Tibial nerve (tissue), 4 donors: ENCODE results near the gene STK39. TPM values are rescaled to one million over a fixed set of nuclear protein-coding genes. Genes with fewer than 3 reads are reported as not detected.

ENCODE experiments used
- DNase-seq, 2 donors: peaks; one replicate each; pipeline ENCODE4 v3.0.0-alpha.2; 2019; ENCODE audit warnings: low spot score in 2 of 2
- H3K27ac ChIP-seq, 4 donors: fragments of 200-600 bp; sonication (generic) in 3 of 4; one replicate each; pipeline ENCODE4 v1.5.1; 2017 to 2019; ENCODE audit warnings: mild to moderate bottlenecking in 1 of 4
- H3K27me3 ChIP-seq, 2 donors: fragments of 200-600 bp; sonication (generic) in 1 of 2; one replicate each; pipeline versions ENCODE4 v1.5.1 to v1.6.0; 2017 to 2019
- H3K36me3 ChIP-seq, 3 donors: fragments of 200-600 bp; sonication (generic); one replicate each; pipeline ENCODE4 v1.5.1; 2018 to 2019
- H3K4me1 ChIP-seq, 4 donors: fragments of 200-600 bp; sonication (generic) in 3 of 4; one replicate each; pipeline ENCODE4 v1.5.1; 2017 to 2019
- H3K4me3 ChIP-seq, 4 donors: fragments of 200-600 bp; sonication (generic) in 3 of 4; one replicate each; pipeline ENCODE4 v1.5.1; 2017 to 2019; ENCODE audit warnings: mild to moderate bottlenecking in 1 of 4, moderate library complexity in 1 of 4
- H3K9me3 ChIP-seq, 4 donors: fragments of 200-600 bp; sonication (generic) in 3 of 4; one replicate each; pipeline ENCODE4 v1.5.1; 2017 to 2019
- EP300 ChIP-seq, 2 donors: sonication (generic); formaldehyde crosslinking; IDR thresholded peaks; one replicate each; pipeline ENCODE4 v1.6.1; 2017; ENCODE audit warnings: antibody characterized with exemption in 2 of 2, mild to moderate bottlenecking in 1 of 2
- POLR2A ChIP-seq, 2 donors: fragments of 450-650 bp; IDR thresholded peaks; one replicate each; pipeline ENCODE4 v1.6.1; 2017; ENCODE audit warnings: antibody characterized with exemption in 2 of 2, mild to moderate bottlenecking in 2 of 2, moderate library complexity in 2 of 2
- WGBS, 2 donors: methylation state at CpG; one replicate each; pipeline ENCODE4 v1.1.5; 2018; 5-methylcytosine and 5-hydroxymethylcytosine counted together
- total RNA-seq, 4 donors: library from RNA; depleted of rRNA; stranded (reverse); fragments of >200 nt; gene quantifications; one replicate each; pipeline ENCODE4 v1.1.0, GENCODE V29; 2016
- TF ChIP-seq, protein P1 (sequence below), 5 experiments: fragments of 200-600 bp in 3 of 5; fragments of 450-650 bp in 2 of 5; sonication (generic) in 3 of 5; IDR thresholded peaks; one replicate each; pipeline ENCODE4 v1.5.1; 2016 to 2019; ENCODE audit warnings: antibody characterized with exemption in 5 of 5, mild to moderate bottlenecking in 3 of 5, moderate library complexity in 2 of 5

The STK39 gene
- total RNA-seq, 4 donors from 2014 or later: 8.5 to 13.5 (median 12.0) TPM

GRCh38 chr2:168189835-168190569 lies 57.4 kb downstream of the STK39 start:
- WGBS, 2 donors: 85 to 92% methylated on average over 9 of the region's 9 CpGs
- no peaks in the 10 kb centered on the region for H3K27me3 ChIP-seq
- TF ChIP-seq, protein P1, sequence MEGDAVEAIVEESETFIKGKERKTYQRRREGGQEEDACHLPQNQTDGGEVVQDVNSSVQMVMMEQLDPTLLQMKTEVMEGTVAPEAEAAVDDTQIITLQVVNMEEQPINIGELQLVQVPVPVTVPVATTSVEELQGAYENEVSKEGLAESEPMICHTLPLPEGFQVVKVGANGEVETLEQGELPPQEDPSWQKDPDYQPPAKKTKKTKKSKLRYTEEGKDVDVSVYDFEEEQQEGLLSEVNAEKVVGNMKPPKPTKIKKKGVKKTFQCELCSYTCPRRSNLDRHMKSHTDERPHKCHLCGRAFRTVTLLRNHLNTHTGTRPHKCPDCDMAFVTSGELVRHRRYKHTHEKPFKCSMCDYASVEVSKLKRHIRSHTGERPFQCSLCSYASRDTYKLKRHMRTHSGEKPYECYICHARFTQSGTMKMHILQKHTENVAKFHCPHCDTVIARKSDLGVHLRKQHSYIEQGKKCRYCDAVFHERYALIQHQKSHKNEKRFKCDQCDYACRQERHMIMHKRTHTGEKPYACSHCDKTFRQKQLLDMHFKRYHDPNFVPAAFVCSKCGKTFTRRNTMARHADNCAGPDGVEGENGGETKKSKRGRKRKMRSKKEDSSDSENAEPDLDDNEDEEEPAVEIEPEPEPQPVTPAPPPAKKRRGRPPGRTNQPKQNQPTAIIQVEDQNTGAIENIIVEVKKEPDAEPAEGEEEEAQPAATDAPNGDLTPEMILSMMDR (IDR thresholded peaks at IDR 0.05): no peak
- TF ChIP-seq POLR2A (IDR thresholded peaks at IDR 0.05) (no peak), EP300 (IDR thresholded peaks at IDR 0.05) (no peak)

GRCh38 chr2:168188002-168188401 lies 59.4 kb downstream of the STK39 start:
- DNase-seq: no peak
- TF ChIP-seq POLR2A (IDR thresholded peaks at IDR 0.05) (no peak), EP300 (IDR thresholded peaks at IDR 0.05) (no peak)
- TF ChIP-seq, protein P1 (IDR thresholded peaks at IDR 0.05): no peak
- 100% methylated on average over 2 of the region's 2 CpGs for WGBS, 2 donors
- Histone ChIP-seq H3K36me3 (no peaks in the 10 kb centered on the region), H3K27me3 (no peaks in the 10 kb centered on the region), H3K4me1 (peaks cover 0 to 40% (median 10%) of the 10 kb centered on the region in 4 donors), H3K27ac (no peak overlapping the region), H3K9me3 (no peaks in the 10 kb centered on the region), H3K4me3 (no peak overlapping the region)

More at GRCh38 chr2:168189835-168190569, 57.4 kb downstream of the STK39 start:
- H3K4me3 ChIP-seq: no peak overlapping the region
- H3K36me3 ChIP-seq: no peaks in the 10 kb centered on the region
- no peaks in the 10 kb centered on the region for H3K9me3 ChIP-seq
- peaks cover 0 to 31% (median 14%) of the 10 kb centered on the region in 4 donors for H3K4me1 ChIP-seq
- no peak overlapping the region for H3K27ac ChIP-seq
- no peak for DNase-seq

DNA sequence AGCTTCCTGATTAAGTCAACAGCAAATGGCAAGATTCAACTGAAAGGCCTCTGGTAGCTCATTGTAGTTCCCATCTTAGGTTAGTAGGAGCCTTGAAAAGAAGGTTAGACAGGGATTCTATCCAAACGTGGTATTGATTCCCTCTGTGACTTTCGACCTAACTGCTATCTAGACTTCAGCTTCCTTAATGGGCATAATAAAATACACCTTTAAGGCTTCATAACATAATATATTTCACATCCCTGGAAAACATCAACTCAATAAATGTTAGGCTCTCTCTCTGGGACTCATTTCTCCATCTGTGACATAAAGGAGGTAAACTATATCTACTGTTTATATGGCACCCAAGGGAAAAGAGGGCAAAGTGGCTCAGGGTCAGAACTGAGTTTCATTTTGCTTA lies 60.9 kb downstream of the STK39 start:
- 82 to 95% methylated on average over 2 of the region's 2 CpGs for WGBS, 2 donors
- H3K4me1 ChIP-seq: peaks cover 0 to 37% (median 9%) of the 10 kb centered on the region in 4 donors

DNA sequence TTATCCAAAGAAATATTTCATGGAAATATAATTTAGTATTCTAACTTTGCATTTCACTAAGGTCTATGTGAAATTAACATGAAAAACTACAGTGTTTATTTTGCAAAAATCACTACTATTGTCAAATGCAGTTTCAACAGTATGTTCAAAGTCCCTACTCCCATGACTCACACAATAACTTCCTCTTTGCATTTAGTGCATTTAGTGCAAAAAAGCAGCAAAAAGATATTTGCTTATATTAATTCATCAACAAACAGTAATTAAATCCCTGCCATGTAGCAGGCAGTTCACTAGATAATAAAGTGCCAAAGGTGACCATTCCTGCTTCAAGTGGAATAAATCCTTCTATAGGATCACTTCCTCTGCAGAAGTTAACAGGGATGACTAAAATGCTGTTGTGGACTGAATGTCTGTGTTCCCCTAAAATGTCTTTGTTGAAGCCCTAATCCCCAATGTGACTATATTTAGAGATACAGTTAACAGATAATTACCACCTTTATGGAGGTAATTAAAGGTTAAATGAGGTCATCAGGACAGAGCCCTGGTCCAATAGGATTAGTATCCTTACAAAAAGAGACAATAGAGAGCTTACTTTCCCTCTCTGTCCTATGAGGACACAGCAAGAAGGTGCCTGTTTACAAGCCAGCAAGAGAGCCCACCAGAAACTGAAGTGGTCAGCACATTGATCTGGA lies 61.7 kb downstream of the STK39 start:
- TF ChIP-seq, protein P1 (IDR thresholded peaks at IDR 0.05): no peak
- TF ChIP-seq EP300 (IDR thresholded peaks at IDR 0.05) (no peak), POLR2A (IDR thresholded peaks at IDR 0.05) (no peak)
- peaks cover 0 to 44% (median 5%) of the 10 kb centered on the region in 4 donors for H3K4me1 ChIP-seq
- no peaks in the 10 kb centered on the region for H3K27me3 ChIP-seq
- DNase-seq: no peak
- no peak overlapping the region for H3K4me3 ChIP-seq
- no peak overlapping the region for H3K27ac ChIP-seq
- no peaks in the 10 kb centered on the region for H3K9me3 ChIP-seq
- H3K36me3 ChIP-seq: no peaks in the 10 kb centered on the region

More for the DNA sequence above, 60.9 kb downstream of the STK39 start:
- Histone ChIP-seq H3K27ac (no peak overlapping the region), H3K9me3 (no peaks in the 10 kb centered on the region), H3K36me3 (no peaks in the 10 kb centered on the region), H3K27me3 (no peaks in the 10 kb centered on the region), H3K4me3 (no peak overlapping the region)
- TF ChIP-seq, protein P1 (IDR thresholded peaks at IDR 0.05): no peak
- TF ChIP-seq EP300 (IDR thresholded peaks at IDR 0.05): no peak
- no peak for TF ChIP-seq POLR2A (IDR thresholded peaks at IDR 0.05)
- no peak for DNase-seq
